Measurements from ENCODE around the gene MDFIC2.

GRCh38 chr3:70359711-70360110 lies 47.3 kb upstream of the MDFIC2 start:
- TF ChIP-seq CTCF (IDR thresholded peaks at IDR 0.05), result no peak
- no peak for TF ChIP-seq POLR2A (IDR thresholded peaks at IDR 0.05)
- TF ChIP-seq POLR2AphosphoS5 (IDR thresholded peaks at IDR 0.05), result no peak
- no peak for TF ChIP-seq EP300 (IDR thresholded peaks at IDR 0.05)
